Colon (tissue), 2 donors: ENCODE measurements around the gene GGACT.

Source experiments
- FAIRE-seq: peaks from 2 replicates; lab custom pipeline; 2012; peaks lifted over from hg19 to GRCh38; lab: Jason Lieb, UNC
- donor health status: control.
- donor health status: control.

GGACT gene

GRCh38 chr13:100546713-100547405, 41.7 kb downstream of the GGACT start:
- FAIRE-seq, result no peak

- no peak for FAIRE-seq
These were observed 42.9 kb downstream of the GGACT start for GRCh38 chr13:100545684-100546061.

- no peak for FAIRE-seq
These were observed 43.5 kb downstream of the GGACT start for GRCh38 chr13:100544866-100545683.

- FAIRE-seq, result no peak
These were observed 44.6 kb downstream of the GGACT start for GRCh38 chr13:100543872-100544602.

GRCh38 chr13:100542826-100543156, 45.8 kb downstream of the GGACT start:
- FAIRE-seq, result no peak

- FAIRE-seq, result no peak
These were observed 46.4 kb downstream of the GGACT start for GRCh38 chr13:100541897-100542825.

- no peak for FAIRE-seq
These were observed 48.0 kb downstream of the GGACT start for GRCh38 chr13:100540621-100541020.

GRCh38 chr13:100537951-100538462, 50.6 kb downstream of the GGACT start:
- FAIRE-seq, result no peak

GRCh38 chr13:100537486-100537885, 51.1 kb downstream of the GGACT start:
- FAIRE-seq, result no peak

- no peak for FAIRE-seq
These were observed 51.9 kb downstream of the GGACT start for GRCh38 chr13:100536643-100537180.

GRCh38 chr13:100535426-100536135, 53.0 kb downstream of the GGACT start:
- FAIRE-seq, result no peak

GRCh38 chr13:100534911-100535310, 53.7 kb downstream of the GGACT start:
- FAIRE-seq, result no peak

GRCh38 chr13:100534147-100534843, 54.3 kb downstream of the GGACT start:
- no peak for FAIRE-seq

- no peak for FAIRE-seq
These were observed 55.0 kb downstream of the GGACT start for GRCh38 chr13:100533588-100534041.

- FAIRE-seq, result no peak
These were observed 55.7 kb downstream of the GGACT start for GRCh38 chr13:100532836-100533435.

- no peak for FAIRE-seq
These were observed 56.4 kb downstream of the GGACT start for GRCh38 chr13:100532090-100532766.

GRCh38 chr13:100530671-100531213, 57.8 kb downstream of the GGACT start:
- no peak for FAIRE-seq

- no peak for FAIRE-seq
These were observed 58.8 kb downstream of the GGACT start for GRCh38 chr13:100529666-100530377.
